Mucosa of gallbladder (tissue), 1 donor: Measurements from ENCODE around the gene MCF2L. TPM values are rescaled to one million over a fixed set of nuclear protein-coding genes. Genes with fewer than 3 reads are reported as not detected.
"Not testable (repeated sequence)": the region's sequence is repeated elsewhere in the genome, so short reads cannot be mapped to it uniquely, and the experiment has no call there.

Experiments
- DNase-seq: peaks from one replicate; pipeline ENCODE4 v3.0.0-alpha.2; 2020; ENCODE audit warnings: low spot score
- total RNA-seq: library from RNA; stranded (reverse); gene quantifications from one replicate; pipeline ENCODE4 v1.2.1, GENCODE V29; 2021
- donor health status: DM: no; HTN: no; CAD: no.

MCF2L gene
- total RNA-seq, 1 donor from 2014 or later: 91.8 TPM

- DNase-seq: not testable (repeated sequence)
These were observed 143.5 kb downstream of the MCF2L start for GRCh38 chr13:113112475-113112874.

GRCh38 chr13:113112893-113113845 lies 144.2 kb downstream of the MCF2L start:
- DNase-seq: no peak

GRCh38 chr13:113113846-113114271 lies 144.8 kb downstream of the MCF2L start:
- no peak for DNase-seq

- DNase-seq: no peak
These were observed 145.7 kb downstream of the MCF2L start for GRCh38 chr13:113114511-113115362.

GRCh38 chr13:113115363-113116205 lies 146.6 kb downstream of the MCF2L start:
- no peak for DNase-seq

GRCh38 chr13:113116206-113116800 lies 147.3 kb downstream of the MCF2L start:
- DNase-seq: no peak

GRCh38 chr13:113116871-113117271 lies 147.9 kb downstream of the MCF2L start:
- DNase-seq: no peak

- no peak for DNase-seq
These were observed 148.4 kb downstream of the MCF2L start for GRCh38 chr13:113117335-113117872.

- no peak for DNase-seq
These were observed 148.9 kb downstream of the MCF2L start for GRCh38 chr13:113117911-113118260.

- DNase-seq: no peak
These were observed 149.4 kb downstream of the MCF2L start for GRCh38 chr13:113118261-113119021.

- DNase-seq: no peak
These were observed 150.3 kb downstream of the MCF2L start for GRCh38 chr13:113119166-113119821.

- DNase-seq: no peak
These were observed 150.8 kb downstream of the MCF2L start for GRCh38 chr13:113119822-113120189.

GRCh38 chr13:113120300-113121182 lies 151.5 kb downstream of the MCF2L start:
- DNase-seq: no peak

- no peak for DNase-seq
These were observed 152.3 kb downstream of the MCF2L start for GRCh38 chr13:113121183-113121927.

GRCh38 chr13:113121928-113122471 lies 153.0 kb downstream of the MCF2L start:
- DNase-seq: no peak

- peak; percentile 78 for DNase-seq
These were observed 153.7 kb downstream of the MCF2L start, which contains the start of gene F10 for GRCh38 chr13:113122550-113123225. F10 (plus strand) TSS chr13:113122799; CDS start chr13:113122856, 57 bp downstream.
